HUES64 (cell line): Measurements from ENCODE around the gene PFKFB2.

ENCODE experiments used
- H3K27ac ChIP-seq: 2 replicates; pipeline ENCODE4 v1.7.0; 2013; ENCODE audit warnings: low read depth, low read length, inconsistent platforms
- H3K27me3 ChIP-seq: 2 replicates; pipeline ENCODE4 v1.6.1; 2013; ENCODE audit warnings: mild to moderate bottlenecking, low read length; ENCODE audit not compliant: insufficient read depth
- H3K36me3 ChIP-seq: 2 replicates; pipeline ENCODE4 v1.6.1; 2013; ENCODE audit warnings: mild to moderate bottlenecking, low read length; ENCODE audit not compliant: insufficient read depth
- H3K4me1 ChIP-seq: 2 replicates; pipeline ENCODE4 v1.6.1; 2013; ENCODE audit warnings: mild to moderate bottlenecking, low read length, moderate library complexity; ENCODE audit not compliant: insufficient read depth
- H3K4me3 ChIP-seq: 2 replicates; pipeline ENCODE4 v1.5.1; 2013; ENCODE audit warnings: mild to moderate bottlenecking, low read length, moderate library complexity
- H3K9ac ChIP-seq: 2 replicates; pipeline ENCODE4 v1.6.1; 2013; ENCODE audit warnings: mild to moderate bottlenecking, low read depth, low read length
- H3K9me3 ChIP-seq: 2 replicates; pipeline ENCODE4 v1.6.1; 2013; ENCODE audit warnings: low read depth, low read length; ENCODE audit not compliant: insufficient read depth
- WGBS: fragments of 150-250, 120-280 bp; methylation state at CpG from one replicate; pipeline ENCODE4 v1.1.7; 2013; ENCODE audit warnings: missing lambda C conversion rate; 5-methylcytosine and 5-hydroxymethylcytosine counted together

The PFKFB2 gene

DNA sequence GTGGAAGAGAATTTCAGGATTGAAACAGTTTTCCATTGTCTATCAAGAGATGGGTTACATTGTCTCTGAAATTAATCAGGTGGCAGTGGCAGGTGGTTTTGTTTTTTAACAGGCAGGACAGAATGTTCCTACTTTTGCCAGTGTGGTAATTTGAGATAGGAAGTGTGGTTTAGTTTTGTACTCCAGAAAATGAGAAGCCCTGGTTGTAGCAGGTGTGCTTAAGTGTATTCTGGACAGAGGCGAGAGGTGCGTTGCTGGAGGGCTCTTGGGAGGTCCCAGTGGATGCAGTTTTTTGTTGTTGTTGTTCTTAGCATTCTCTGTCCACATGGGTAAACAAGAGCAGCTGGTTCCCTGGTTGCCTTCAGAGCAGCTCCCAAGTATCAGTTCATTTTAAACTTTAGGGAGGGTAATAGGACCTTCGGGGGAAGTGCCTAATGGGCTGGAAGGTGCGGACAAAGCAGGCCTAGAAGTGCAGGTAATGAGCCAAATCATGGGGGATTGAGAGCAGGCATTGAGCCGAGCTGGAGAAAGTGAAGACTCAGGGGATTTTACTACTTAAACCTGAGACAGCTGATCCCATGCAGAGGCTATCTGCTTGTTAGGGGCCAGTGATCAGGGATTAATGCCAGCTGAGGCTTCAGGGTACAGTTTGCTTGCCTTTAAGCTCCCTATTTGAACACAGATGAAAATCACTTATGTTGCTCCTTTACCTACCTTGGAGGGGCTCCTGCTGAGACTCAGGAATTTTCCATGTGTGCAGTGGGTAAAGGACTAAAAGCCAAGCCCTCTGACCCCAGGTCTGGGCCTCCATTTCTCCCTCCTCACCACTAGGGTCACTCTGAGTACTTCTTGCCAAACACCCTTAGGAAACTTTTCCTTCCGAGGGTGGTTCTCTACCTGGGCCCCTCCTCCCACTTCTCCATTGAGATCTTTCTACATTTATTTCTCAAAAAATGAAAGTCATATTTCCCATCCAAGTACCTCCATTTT lies 6.1 kb downstream of the PFKFB2 start:
- H3K27me3 ChIP-seq: no peaks in the 10 kb centered on the region
- WGBS: 85% methylated on average over 6 of the region's 6 CpGs
- peak overlapping the region; percentile 39; the same call in 1 of the 2 replicates for H3K9ac ChIP-seq

DNA sequence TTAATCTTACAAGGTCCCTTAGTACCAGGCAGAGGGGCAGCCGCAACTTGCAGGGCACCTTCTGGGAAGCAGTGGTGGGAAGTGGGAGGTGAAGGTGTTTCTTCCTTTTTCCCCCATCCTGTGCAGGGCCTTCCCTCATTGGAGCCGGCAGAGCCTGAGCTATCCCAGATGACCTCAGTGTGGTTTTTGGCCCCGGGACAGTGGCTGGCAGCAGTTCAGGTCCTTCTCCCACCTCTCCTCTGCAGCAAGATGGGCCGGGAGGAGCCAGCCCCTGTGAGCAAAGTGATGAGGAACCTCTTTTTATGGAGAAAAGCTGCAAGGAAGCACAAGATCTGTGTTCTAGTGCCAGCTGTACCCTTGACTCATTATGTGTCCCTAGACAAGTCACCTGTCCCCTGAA lies 6.8 kb downstream of the PFKFB2 start:
- Histone ChIP-seq H3K4me3 (no peak overlapping the region), H3K9me3 (no peaks in the 10 kb centered on the region), H3K27ac (no peak overlapping the region), H3K27me3 (no peaks in the 10 kb centered on the region), H3K9ac (no peak overlapping the region), H3K36me3 (peaks cover 22% of the 10 kb centered on the region), H3K4me1 (peaks cover 4% of the 10 kb centered on the region; the same call in 1 of the 2 replicates)
- 92% methylated on average over 3 of the region's 4 CpGs for WGBS

More for the DNA sequence above, 6.1 kb downstream of the PFKFB2 start:
- H3K4me3 ChIP-seq: no peak overlapping the region
- peaks cover 4% of the 10 kb centered on the region; the same call in 1 of the 2 replicates for H3K4me1 ChIP-seq
- H3K9me3 ChIP-seq: no peaks in the 10 kb centered on the region
- H3K27ac ChIP-seq: no peak overlapping the region
- peaks cover 19% of the 10 kb centered on the region for H3K36me3 ChIP-seq

GRCh38 chr1:207060596-207060995 lies 7.5 kb downstream of the PFKFB2 start:
- Histone ChIP-seq H3K27me3 (no peaks in the 10 kb centered on the region), H3K27ac (no peak overlapping the region), H3K4me1 (peaks cover 4% of the 10 kb centered on the region; the same call in 1 of the 2 replicates), H3K9ac (no peak overlapping the region), H3K36me3 (peaks cover 28% of the 10 kb centered on the region), H3K9me3 (no peaks in the 10 kb centered on the region), H3K4me3 (no peak overlapping the region)
- 89% methylated on average over 3 of the region's 3 CpGs for WGBS

- Histone ChIP-seq H3K27ac (no peak overlapping the region), H3K4me1 (peaks cover 4% of the 10 kb centered on the region; the same call in 1 of the 2 replicates), H3K4me3 (no peak overlapping the region), H3K27me3 (no peaks in the 10 kb centered on the region), H3K36me3 (peaks cover 35% of the 10 kb centered on the region), H3K9me3 (no peaks in the 10 kb centered on the region), H3K9ac (no peak overlapping the region)
- WGBS: 88% methylated on average over 1 of the region's 1 CpG
These were observed 9.0 kb downstream of the PFKFB2 start for GRCh38 chr1:207062058-207062457.

DNA sequence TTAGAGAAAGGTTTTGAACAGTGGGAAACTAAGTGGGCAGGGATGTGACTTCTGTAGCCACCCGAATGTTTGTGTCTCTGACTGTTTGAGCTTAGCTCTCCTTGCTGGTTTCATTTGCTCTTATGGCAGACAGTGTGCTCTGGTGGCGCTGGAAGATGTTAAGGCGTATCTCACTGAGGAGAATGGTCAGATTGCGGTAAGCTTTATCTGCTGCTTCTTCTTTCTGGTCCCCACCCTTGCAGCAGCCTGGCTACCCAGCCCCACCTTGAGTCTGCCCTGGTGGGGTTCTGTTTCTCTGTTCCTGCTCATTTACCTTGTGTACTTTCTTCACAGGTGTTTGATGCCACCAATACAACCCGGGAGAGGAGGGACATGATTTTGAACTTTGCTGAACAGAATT lies 9.9 kb downstream of the PFKFB2 start:
- H3K27me3 ChIP-seq: no peaks in the 10 kb centered on the region
- no peaks in the 10 kb centered on the region for H3K9me3 ChIP-seq
- H3K9ac ChIP-seq: no peak overlapping the region
- H3K27ac ChIP-seq: no peak overlapping the region
- WGBS: 98% methylated on average over 5 of the region's 5 CpGs
- no peak overlapping the region for H3K4me3 ChIP-seq
- peaks cover 4% of the 10 kb centered on the region; the same call in 1 of the 2 replicates for H3K4me1 ChIP-seq
- peaks cover 45% of the 10 kb centered on the region for H3K36me3 ChIP-seq

- peaks cover 57% of the 10 kb centered on the region for H3K36me3 ChIP-seq
- H3K9ac ChIP-seq: no peak overlapping the region
- H3K27me3 ChIP-seq: no peaks in the 10 kb centered on the region
- no peak overlapping the region for H3K4me3 ChIP-seq
- 96% methylated on average over 8 of the region's 8 CpGs for WGBS
- no peaks in the 10 kb centered on the region for H3K4me1 ChIP-seq
- H3K9me3 ChIP-seq: no peaks in the 10 kb centered on the region
- no peak overlapping the region for H3K27ac ChIP-seq
These were observed 11.5 kb downstream of the PFKFB2 start for GRCh38 chr1:207064561-207064960.

GRCh38 chr1:207067185-207067584 lies 14.1 kb downstream of the PFKFB2 start:
- H3K27me3 ChIP-seq: no peaks in the 10 kb centered on the region
- 95% methylated on average over 3 of the region's 3 CpGs for WGBS
- no peaks in the 10 kb centered on the region for H3K9me3 ChIP-seq
- H3K4me1 ChIP-seq: no peaks in the 10 kb centered on the region
- no peak overlapping the region for H3K9ac ChIP-seq
- H3K4me3 ChIP-seq: no peak overlapping the region
- H3K27ac ChIP-seq: no peak overlapping the region
- H3K36me3 ChIP-seq: peaks cover 73% of the 10 kb centered on the region

- 82% methylated on average over 5 of the region's 5 CpGs for WGBS
- Histone ChIP-seq H3K27ac (no peak overlapping the region), H3K9ac (no peak overlapping the region), H3K9me3 (no peaks in the 10 kb centered on the region), H3K4me1 (no peaks in the 10 kb centered on the region), H3K4me3 (no peak overlapping the region), H3K27me3 (no peaks in the 10 kb centered on the region), H3K36me3 (peaks cover 75% of the 10 kb centered on the region)
These were observed 14.6 kb downstream of the PFKFB2 start for GRCh38 chr1:207067665-207068064.

GRCh38 chr1:207069061-207069460 lies 16.0 kb downstream of the PFKFB2 start:
- no peaks in the 10 kb centered on the region for H3K27me3 ChIP-seq
- H3K4me1 ChIP-seq: no peaks in the 10 kb centered on the region
- no peak overlapping the region for H3K4me3 ChIP-seq
- H3K9ac ChIP-seq: no peak overlapping the region
- H3K9me3 ChIP-seq: no peaks in the 10 kb centered on the region
- no peak overlapping the region for H3K27ac ChIP-seq
- 91% methylated on average over 3 of the region's 3 CpGs for WGBS
- peaks cover 61% of the 10 kb centered on the region for H3K36me3 ChIP-seq

- WGBS: 93% methylated on average over 5 of the region's 5 CpGs
- Histone ChIP-seq H3K27me3 (no peaks in the 10 kb centered on the region), H3K9me3 (no peaks in the 10 kb centered on the region), H3K9ac (no peak overlapping the region), H3K36me3 (peaks cover 56% of the 10 kb centered on the region), H3K4me3 (no peak overlapping the region), H3K27ac (no peak overlapping the region), H3K4me1 (no peaks in the 10 kb centered on the region)
These were observed 16.9 kb downstream of the PFKFB2 start for GRCh38 chr1:207069858-207070506.

DNA sequence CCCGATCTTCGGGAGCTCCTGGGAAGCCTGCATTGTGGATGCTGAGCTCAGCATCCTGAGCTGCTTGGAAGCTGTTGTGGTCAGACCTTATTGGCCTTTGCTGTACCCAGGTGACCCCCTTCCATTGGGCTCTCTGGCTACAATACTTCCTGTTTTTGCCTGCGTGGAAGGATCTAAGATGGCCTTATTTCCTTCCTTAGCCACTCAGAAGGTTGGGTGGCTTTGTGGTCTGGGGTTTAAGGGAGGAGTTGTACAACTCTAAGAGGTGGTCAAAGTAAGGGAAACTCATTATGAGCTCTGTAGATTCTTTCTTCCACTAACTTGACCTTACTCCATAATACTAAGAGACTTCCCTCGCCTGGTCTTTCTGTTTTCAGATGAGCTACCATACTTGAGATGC lies 17.7 kb downstream of the PFKFB2 start:
- H3K9me3 ChIP-seq: no peaks in the 10 kb centered on the region
- H3K36me3 ChIP-seq: peaks cover 49% of the 10 kb centered on the region
- no peak overlapping the region for H3K27ac ChIP-seq
- H3K4me3 ChIP-seq: no peak overlapping the region
- H3K27me3 ChIP-seq: no peaks in the 10 kb centered on the region
- WGBS: 93% methylated on average over 4 of the region's 4 CpGs
- H3K4me1 ChIP-seq: no peaks in the 10 kb centered on the region
- H3K9ac ChIP-seq: no peak overlapping the region
